ENCODE results near the gene TNC.

- TF ChIP-seq CTCF (IDR thresholded peaks at IDR 0.05; ENCODE audit: low read depth, low read length, poor library complexity, severe bottlenecking) (no peak), EZH2phosphoT487 (IDR thresholded peaks at IDR 0.05; ENCODE audit: borderline replicate concordance, low read length) (no peak)
These were observed 92.2 kb downstream of the TNC start for GRCh38 chr9:115025721-115026120.
